PC-3 (cell line): ENCODE data around the gene CDK5RAP2. TPM values are rescaled to one million over a fixed set of nuclear protein-coding genes. Genes with fewer than 3 reads are reported as not detected.

ENCODE experiments used
- ATAC-seq: fragments of 200-7000 bp; cut with Tn5 transposase; 2 replicates; pipeline ENCODE4 v1.9.1; 2020; ENCODE audit warnings: mild to moderate bottlenecking, moderate library complexity
- BruUV-seq: library from RNA; stranded (reverse); fragments of 400-500 nt; replicated peaks from 2 replicates; lab custom pipeline; 2021; lab: Mats Ljungman, UMichigan
- CTCF ChIA-PET: fragments of 300-600 bp; sonication (Branson Sonifier 250); formaldehyde crosslinking; loops from one replicate; lab custom pipeline; 2022; ENCODE audit warnings: antibody characterized with exemption; lab: Charles Lee
- POLR2A ChIA-PET: fragments of 300-600 bp; sonication (Branson Sonifier 250); formaldehyde crosslinking; loops from one replicate; lab custom pipeline; 2022; ENCODE audit warnings: antibody characterized with exemption; ENCODE audit not compliant: unreplicated experiment; lab: Charles Lee
- DNase-seq: peaks from one replicate; pipeline ENCODE4 v3.0.0-alpha.2; 2015
- H2AFZ ChIP-seq: fragments of 300-600 bp; sonication (generic); 2 replicates; pipeline ENCODE4 v1.6.0; 2016; ENCODE audit warnings: antibody characterized with exemption, low read length
- H3F3A ChIP-seq: fragments of 300-600 bp; sonication (generic); one replicate; pipeline ENCODE4 v1.6.0; 2017; ENCODE audit warnings: antibody characterized with exemption, low read length, control low read depth, mild to moderate bottlenecking; ENCODE audit not compliant: unreplicated experiment
- H3K27ac ChIP-seq: fragments of 300-600 bp; sonication (generic); 2 replicates; pipeline ENCODE4 v1.5.1; 2016; ENCODE audit warnings: mild to moderate bottlenecking, low read length
- H3K27me3 ChIP-seq: fragments of 300-600 bp; sonication (generic); 2 replicates; pipeline ENCODE4 v1.6.1; 2016; ENCODE audit warnings: low read length, mixed read lengths
- H3K36me3 ChIP-seq: fragments of 300-600 bp; sonication (generic); 2 replicates; pipeline ENCODE4 v1.6.1; 2016; ENCODE audit warnings: low read depth, mixed run types, low read length, mixed read lengths
- H3K4me1 ChIP-seq: fragments of 300-600 bp; sonication (generic); 2 replicates; pipeline ENCODE4 v1.5.1; 2016; ENCODE audit warnings: low read length; ENCODE audit not compliant: insufficient read depth
- H3K4me2 ChIP-seq: fragments of 300-600 bp; sonication (generic); 2 replicates; pipeline ENCODE4 v1.6.0; 2016; ENCODE audit warnings: low read length
- H3K4me3 ChIP-seq: fragments of 300-600 bp; sonication (generic); 2 replicates; pipeline ENCODE4 v1.5.1; 2016; ENCODE audit warnings: mild to moderate bottlenecking, low read length, mixed read lengths
- H3K79me2 ChIP-seq: fragments of 300-600 bp; sonication (generic); 2 replicates; pipeline ENCODE4 v1.6.1; 2017; ENCODE audit warnings: low read length, mixed read lengths
- H3K9ac ChIP-seq: fragments of 300-600 bp; sonication (generic); 2 replicates; pipeline ENCODE4 v1.6.0; 2016; ENCODE audit warnings: mild to moderate bottlenecking, low read length
- H3K9me2 ChIP-seq: fragments of 300-600 bp; sonication (generic); replicated peaks from 2 replicates; pipeline ENCODE4 v1.6.1; 2016; ENCODE audit warnings: mixed run types, low read length, mixed read lengths
- H3K9me3 ChIP-seq: fragments of 300-600 bp; sonication (generic); 2 replicates; pipeline ENCODE4 v1.6.1; 2016; ENCODE audit warnings: low read length, mixed read lengths
- H4K20me1 ChIP-seq: fragments of 300-600 bp; sonication (generic); 2 replicates; pipeline ENCODE4 v1.6.1; 2016; ENCODE audit warnings: low read length, mixed read lengths
- CTCF ChIP-seq: fragments of 300-600 bp; sonication (generic); conservative IDR thresholded peaks from 2 replicates; pipeline ENCODE4 v1.5.1; 2017; ENCODE audit warnings: antibody characterized with exemption, low read depth, mild to moderate bottlenecking, low read length
- EZH2 ChIP-seq: fragments of 300-600 bp; sonication (generic); IDR thresholded peaks from one replicate; pipeline ENCODE4 v1.6.1; 2017; ENCODE audit warnings: antibody characterized with exemption, mild to moderate bottlenecking, low read length; ENCODE audit not compliant: unreplicated experiment
- EZH2phosphoT487 ChIP-seq: fragments of 300-600 bp; sonication (generic); IDR thresholded peaks from 2 replicates; pipeline ENCODE4 v1.6.1; 2018; ENCODE audit warnings: mild to moderate bottlenecking, antibody characterized with exemption, low read length, borderline replicate concordance
- intact Hi-C: fragments of 100-400 bp; cut with micrococcal nuclease; formaldehyde crosslinking; loops from 2 replicates; pipeline ENCODE4 v1.9.0; 2023
- total RNA-seq: library from RNA; depleted of rRNA; stranded (reverse); fragments of >200 nt; gene quantifications from 2 replicates; pipeline ENCODE4 v1.2.3, GENCODE V29; 2014

The CDK5RAP2 gene
- total RNA-seq, 1 experiment from 2014 or later: 37.4 TPM

- no peak overlapping the region for H3K4me2 ChIP-seq
- H3K27ac ChIP-seq: no peak overlapping the region
- no peak overlapping the region for H3K4me3 ChIP-seq
- no peak for ATAC-seq
- H3K27me3 ChIP-seq: no peaks in the 10 kb centered on the region
- no peaks in the 10 kb centered on the region for H3K79me2 ChIP-seq
- no peak overlapping the region for H2AFZ ChIP-seq
- no peak for DNase-seq
- CTCF ChIA-PET: no interaction called here
- no peak overlapping the region for H3K9ac ChIP-seq
- H3F3A ChIP-seq: no peaks in the 10 kb centered on the region
- H3K4me1 ChIP-seq: no peaks in the 10 kb centered on the region
- TF ChIP-seq EZH2: no peak
- TF ChIP-seq EZH2phosphoT487: no peak
- TF ChIP-seq CTCF: no peak
- no TSS peak for BruUV-seq
- POLR2A ChIA-PET: no interaction called here
- intact Hi-C loops: no loop called here
- no peaks in the 10 kb centered on the region for H3K36me3 ChIP-seq
- no peaks in the 10 kb centered on the region for H3K9me2 ChIP-seq
- no peaks in the 10 kb centered on the region for H3K9me3 ChIP-seq
- H4K20me1 ChIP-seq: no peaks in the 10 kb centered on the region
Observed at GRCh38 chr9:120378680-120379079, 201.3 kb downstream of the CDK5RAP2 start.

DNA sequence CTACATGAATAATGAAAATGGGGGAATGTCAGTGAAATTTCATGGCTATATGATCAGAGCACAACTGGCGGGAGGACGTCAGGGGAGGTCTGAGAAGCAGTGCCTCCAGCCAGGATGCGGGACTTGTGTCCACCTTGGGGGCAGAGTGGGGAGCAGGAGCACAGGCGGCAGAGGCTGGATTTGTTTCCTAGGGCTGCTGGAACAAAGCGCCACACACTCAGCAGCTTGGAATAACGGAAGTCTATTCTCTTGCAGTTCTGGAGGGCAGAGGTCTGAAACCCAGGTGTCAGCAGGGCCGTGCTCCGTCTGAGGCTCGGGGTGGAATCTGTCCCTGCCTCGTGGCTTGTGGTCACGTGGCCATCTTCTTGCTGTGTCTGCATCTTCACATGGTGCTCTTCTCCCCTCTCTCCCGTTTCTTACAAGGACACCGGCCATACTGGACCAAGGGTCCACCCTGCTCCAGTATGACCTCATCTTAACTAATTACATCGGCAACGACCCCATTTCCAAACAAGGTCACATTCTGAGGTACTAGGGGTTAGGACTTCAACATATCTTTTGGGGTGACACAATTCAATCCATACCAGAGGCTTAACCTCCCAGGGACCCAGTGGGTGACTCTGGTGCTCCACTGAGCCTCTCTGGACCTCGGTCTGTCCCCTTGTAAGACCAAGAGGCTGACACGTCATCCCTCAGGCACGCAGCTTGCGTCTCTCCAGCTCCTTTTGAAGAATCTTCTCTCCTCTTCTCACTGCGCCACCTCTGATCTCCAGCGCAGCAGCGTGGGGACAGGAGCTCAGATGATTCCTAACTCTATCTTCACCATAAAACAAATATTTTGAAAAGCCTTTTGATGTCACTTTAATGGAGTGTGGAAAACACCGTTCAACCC lies 202.5 kb downstream of the CDK5RAP2 start:
- no peaks in the 10 kb centered on the region for H3K36me3 ChIP-seq
- CTCF ChIA-PET: no interaction called here
- H3K27me3 ChIP-seq: no peaks in the 10 kb centered on the region
- no peak for TF ChIP-seq CTCF
- no peak for TF ChIP-seq EZH2phosphoT487
- TF ChIP-seq EZH2: no peak
- H3K4me1 ChIP-seq: no peaks in the 10 kb centered on the region
- ATAC-seq (no peak), DNase-seq (no peak)
- intact Hi-C loops: no loop called here
- H3K9me3 ChIP-seq: no peaks in the 10 kb centered on the region
- H3K4me2 ChIP-seq: no peak overlapping the region
- no peaks in the 10 kb centered on the region for H4K20me1 ChIP-seq
- BruUV-seq: no TSS peak
- no peaks in the 10 kb centered on the region for H3K79me2 ChIP-seq
- H2AFZ ChIP-seq: no peak overlapping the region
- no peak overlapping the region for H3K4me3 ChIP-seq
- POLR2A ChIA-PET: no interaction called here
- H3F3A ChIP-seq: no peaks in the 10 kb centered on the region
- no peak overlapping the region for H3K27ac ChIP-seq
- no peak overlapping the region for H3K9ac ChIP-seq
- H3K9me2 ChIP-seq: no peaks in the 10 kb centered on the region

DNA sequence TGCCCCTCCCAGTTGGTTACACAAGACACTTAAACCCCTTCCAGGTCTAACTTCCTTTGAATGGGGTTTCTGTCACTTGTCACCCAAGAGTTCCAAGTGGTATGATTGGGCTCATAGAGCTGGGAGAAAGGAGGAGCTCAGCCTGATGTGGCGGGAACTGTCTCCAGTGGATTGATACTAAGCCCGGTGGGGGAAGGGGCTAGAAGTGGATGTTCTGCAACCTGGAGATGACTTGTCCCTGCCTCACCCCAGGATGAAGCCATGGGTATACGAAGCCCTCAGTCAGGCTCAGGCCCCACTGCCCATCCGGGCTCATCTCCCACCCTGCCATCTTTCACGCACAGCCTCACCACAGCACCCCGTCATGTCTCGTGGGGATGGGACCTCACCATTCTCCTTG lies 203.9 kb downstream of the CDK5RAP2 start:
- H3K27ac ChIP-seq: no peak overlapping the region
- no peaks in the 10 kb centered on the region for H3K9me3 ChIP-seq
- H3K4me2 ChIP-seq: no peak overlapping the region
- no TSS peak for BruUV-seq
- no peaks in the 10 kb centered on the region for H4K20me1 ChIP-seq
- H3F3A ChIP-seq: no peaks in the 10 kb centered on the region
- no peaks in the 10 kb centered on the region for H3K4me1 ChIP-seq
- no peaks in the 10 kb centered on the region for H3K9me2 ChIP-seq
- ATAC-seq (no peak), DNase-seq (no peak)
- TF ChIP-seq CTCF (no peak), EZH2phosphoT487 (no peak), EZH2 (no peak)
- no peaks in the 10 kb centered on the region for H3K79me2 ChIP-seq
- ChIA-PET CTCF (no interaction called here), POLR2A (no interaction called here)
- no peak overlapping the region for H2AFZ ChIP-seq
- H3K9ac ChIP-seq: no peak overlapping the region
- no peaks in the 10 kb centered on the region for H3K27me3 ChIP-seq
- no peaks in the 10 kb centered on the region for H3K36me3 ChIP-seq
- H3K4me3 ChIP-seq: no peak overlapping the region
- intact Hi-C loops: no loop called here
